H1 (cell line): ENCODE measurements around the gene GFPT1. TPM values are rescaled to one million over a fixed set of nuclear protein-coding genes. Genes with fewer than 3 reads are reported as not detected.
A peak's percentile ranks its signal among the peaks of the same experiment; 100 is the strongest.

ENCODE experiments used
- ATF2 ChIP-seq: IDR thresholded peaks from 2 replicates; pipeline ENCODE4 v1.6.1; 2012; ENCODE audit warnings: low read length, inconsistent platforms
- BRCA1 ChIP-seq: IDR thresholded peaks from 2 replicates; pipeline ENCODE4 v1.6.1; 2012; ENCODE audit warnings: low read depth, low read length, improper control_type of control experiment
- CEBPB ChIP-seq: IDR thresholded peaks from 2 replicates; pipeline ENCODE4 v1.6.1; 2012; ENCODE audit warnings: low read depth, low read length
- EGR1 ChIP-seq: IDR thresholded peaks from 2 replicates; pipeline ENCODE4 v1.6.1; 2011; ENCODE audit warnings: low read depth, low read length, borderline replicate concordance
- MAX ChIP-seq: IDR thresholded peaks from 2 replicates; pipeline ENCODE4 v1.6.1; 2012; ENCODE audit warnings: inconsistent platforms
- RFX5 ChIP-seq: IDR thresholded peaks from 2 replicates; pipeline ENCODE4 v1.6.1; 2011; ENCODE audit warnings: low read depth, low read length, improper control_type of control experiment, borderline replicate concordance
- TBP ChIP-seq: IDR thresholded peaks from 2 replicates; pipeline ENCODE4 v1.6.1; 2011; ENCODE audit warnings: low read depth, low read length, improper control_type of control experiment
- TCF12 ChIP-seq: IDR thresholded peaks from 2 replicates; pipeline ENCODE4 v1.6.1; 2011; ENCODE audit warnings: low read depth, mild to moderate bottlenecking, low read length
- polyA plus RNA-seq, 7 experiments: library from polyadenylated mRNA; depleted of rRNA in 3 of 7; stranded (reverse) in 5 of 7; unstranded in 2 of 7; fragments of >200 nt in 5 of 7; fragments of 200-250 nt in 2 of 7; gene quantifications; 1 replicate in 5 of 7; 2 replicates in 1 of 7; 4 replicates in 1 of 7; pipeline versions ENCODE4 v1.2.1 to v1.2.3, GENCODE V29; 2011 to 2013; ENCODE audit warnings: missing spikeins in 2 of 7, mixed read lengths in 2 of 7
- total RNA-seq: library from RNA; stranded (reverse); fragmentation: NEBNext Ultra II Directional; extraction: Animal tissue kit (Norgen Biotek cat#: 25700); gene quantifications from 2 replicates; pipeline ENCODE4 v1.2.1, GENCODE V29; 2021

GFPT1 gene
- total and polyA plus RNA-seq, 2 of the 8 experiments (the other 6 are each of a cell fraction or from before 2014, with no cell fraction given) = 13.3 to 76.2 TPM

- TF ChIP-seq RFX5 (no peak), MAX (peak; percentile 51), CEBPB (no peak), TBP (peak; percentile 19; the same call in 1 of the 2 replicates), BRCA1 (no peak), ATF2 (no peak), TCF12 (no peak), EGR1 (peak; percentile 59; the same call in 1 of the 2 replicates)
These were observed at the start of gene GFPT1 (continued) for GRCh38 chr2:69386789-69387734.
